ENCODE results near the gene GARIN5A.

GARIN5A gene

GRCh38 chr19:50509366-50509765 is 32.7 kb upstream of the GARIN5A start:
- FAIRE-seq (no peak), DNase-seq (ENCODE audit: low spot score) (no peak)

GRCh38 chr19:50508843-50509190 is 32.2 kb upstream of the GARIN5A start:
- DNase-seq (ENCODE audit: low spot score) (no peak), FAIRE-seq (no peak)

- FAIRE-seq = no peak
- no peak for DNase-seq (ENCODE audit: low spot score)
Measured at GRCh38 chr19:50507376-50507775, 30.7 kb upstream of the GARIN5A start.

GRCh38 chr19:50506700-50507099 is 30.1 kb upstream of the GARIN5A start:
- FAIRE-seq = no peak
- DNase-seq (ENCODE audit: low spot score) = no peak

GRCh38 chr19:50505856-50506611 is 29.4 kb upstream of the GARIN5A start:
- FAIRE-seq (no peak), DNase-seq (ENCODE audit: low spot score) (no peak)

GRCh38 chr19:50501568-50502475 is 25.2 kb upstream of the GARIN5A start:
- DNase-seq (ENCODE audit: low spot score) = no peak
- FAIRE-seq = no peak

- FAIRE-seq = no peak
- no peak for DNase-seq (ENCODE audit: low spot score)
Measured at GRCh38 chr19:50501186-50501567, 24.5 kb upstream of the GARIN5A start.

- DNase-seq (ENCODE audit: low spot score) (no peak), FAIRE-seq (no peak)
Measured at GRCh38 chr19:50500753-50501151, 24.1 kb upstream of the GARIN5A start.

GRCh38 chr19:50500060-50500752 is 23.6 kb upstream of the GARIN5A start:
- DNase-seq (ENCODE audit: low spot score) (peak; percentile 40), FAIRE-seq (peak; percentile 52)

- DNase-seq (ENCODE audit: low spot score) = no peak
- FAIRE-seq = no peak
Measured at GRCh38 chr19:50498219-50499056, 21.8 kb upstream of the GARIN5A start.

GRCh38 chr19:50497022-50497405 is 20.4 kb upstream of the GARIN5A start:
- FAIRE-seq (no peak), DNase-seq (ENCODE audit: low spot score) (no peak)

GRCh38 chr19:50496189-50497021 is 19.8 kb upstream of the GARIN5A start:
- peak; percentile 42 for FAIRE-seq
- DNase-seq (ENCODE audit: low spot score) = peak; percentile 72

- DNase-seq (ENCODE audit: low spot score) (no peak), FAIRE-seq (no peak)
Measured at GRCh38 chr19:50495020-50495531, 18.4 kb upstream of the GARIN5A start.

- FAIRE-seq (no peak), DNase-seq (ENCODE audit: low spot score) (no peak)
Measured at GRCh38 chr19:50494186-50495019, 17.8 kb upstream of the GARIN5A start.

GRCh38 chr19:50493171-50493570 is 16.5 kb upstream of the GARIN5A start:
- FAIRE-seq = no peak
- no peak for DNase-seq (ENCODE audit: low spot score)

- DNase-seq (ENCODE audit: low spot score) (no peak), FAIRE-seq (no peak)
Measured at GRCh38 chr19:50492303-50493052, 15.8 kb upstream of the GARIN5A start.

- no peak for DNase-seq (ENCODE audit: low spot score)
- no peak for FAIRE-seq
Measured at GRCh38 chr19:50490991-50491472, 14.4 kb upstream of the GARIN5A start.

GRCh38 chr19:50490411-50490811 is 13.8 kb upstream of the GARIN5A start:
- no peak for DNase-seq (ENCODE audit: low spot score)
- FAIRE-seq = no peak

Data from urothelium cell line (cell line).